ENCODE measurements around the gene PROSER1.
"Not testable (repeated sequence)": the region's sequence is repeated elsewhere in the genome, so short reads cannot be mapped to it uniquely, and the experiment has no call there.

PROSER1 gene

GRCh38 chr13:39037880-39038568 lies at the start of gene PROSER1, which contains the start of gene NHLRC3:
TSS of gene PROSER1 (minus strand) at chr13:39038089. CDS start at chr13:39037242, 847 bp downstream.
TSS of gene NHLRC3 (plus strand) at chr13:39038456. CDS start at chr13:39038640, 184 bp downstream.
- peak; percentile 71 for DNase-seq

GRCh38 chr13:39086251-39086945 lies 48.5 kb upstream of the PROSER1 start:
- DNase-seq, result not testable (repeated sequence)

- DNase-seq, result no peak
Observed at GRCh38 chr13:39073983-39074382, 36.1 kb upstream of the PROSER1 start.

- no peak for DNase-seq
Observed at GRCh38 chr13:39072842-39073241, 35.0 kb upstream of the PROSER1 start.

GRCh38 chr13:39062004-39062403 lies 24.1 kb upstream of the PROSER1 start:
- no peak for DNase-seq

GRCh38 chr13:39058040-39058439 lies 20.2 kb upstream of the PROSER1 start:
- DNase-seq, result no peak

- DNase-seq, result no peak
Observed at GRCh38 chr13:39056018-39056417, 18.1 kb upstream of the PROSER1 start.

GRCh38 chr13:39054112-39054511 lies 16.2 kb upstream of the PROSER1 start:
- DNase-seq, result no peak

GRCh38 chr13:39052944-39053343 lies 15.1 kb upstream of the PROSER1 start:
- DNase-seq, result no peak

GRCh38 chr13:39051157-39051556 lies 13.3 kb upstream of the PROSER1 start:
- DNase-seq, result no peak

GRCh38 chr13:39049274-39049673 lies 11.4 kb upstream of the PROSER1 start:
- no peak for DNase-seq

- DNase-seq, result no peak
Observed at GRCh38 chr13:39048806-39049205, 10.9 kb upstream of the PROSER1 start.

GRCh38 chr13:39047560-39047959 lies 9.7 kb upstream of the PROSER1 start:
- no peak for DNase-seq

- no peak for DNase-seq
Observed at GRCh38 chr13:39044536-39044935, 6.6 kb upstream of the PROSER1 start.

- DNase-seq, result no peak
Observed at GRCh38 chr13:39040206-39040605, 2.3 kb upstream of the PROSER1 start.

- DNase-seq, result no peak
Observed at GRCh38 chr13:39039041-39039440, 1.2 kb upstream of the PROSER1 start.

GRCh38 chr13:39038569-39039030 lies 711 bp upstream of the PROSER1 start:
- no peak for DNase-seq

- DNase-seq, result peak; percentile 59
Observed at GRCh38 chr13:39037410-39037879, 444 bp downstream of the PROSER1 start.

- DNase-seq, result no peak
Observed at GRCh38 chr13:39036212-39036611, 1.7 kb downstream of the PROSER1 start.

- no peak for DNase-seq
Observed at GRCh38 chr13:39035799-39036198, 2.1 kb downstream of the PROSER1 start.

- DNase-seq, result no peak
Observed at GRCh38 chr13:39035204-39035603, 2.7 kb downstream of the PROSER1 start.

- no peak for DNase-seq
Observed at GRCh38 chr13:39034085-39034484, 3.8 kb downstream of the PROSER1 start.

- DNase-seq, result no peak
Observed at GRCh38 chr13:39032150-39032549, 5.7 kb downstream of the PROSER1 start.

GRCh38 chr13:39025433-39025839 lies 12.5 kb downstream of the PROSER1 start:
- no peak for DNase-seq

Data from NCI-H187 treated with DMSO at 0.1 percent for 48 hours (cell line).